H1 (cell line): ENCODE measurements around the gene EPHA6. TPM values are rescaled to one million over a fixed set of nuclear protein-coding genes. Genes with fewer than 3 reads are reported as not detected.

Source experiments
- BCL11A ChIP-seq, 2 experiments: IDR thresholded peaks; one replicate each; pipeline ENCODE4 v1.6.1; 2011; ENCODE audit warnings: low read depth in 2 of 2, low read length in 2 of 2, mild to moderate bottlenecking in 2 of 2
- TAF7 ChIP-seq: optimal IDR thresholded peaks from 2 replicates; pipeline ENCODE3; 2011; ENCODE audit warnings: low read depth, mild to moderate bottlenecking, inconsistent platforms, low read length, moderate library complexity, borderline replicate concordance
- TCF12 ChIP-seq: IDR thresholded peaks from 2 replicates; pipeline ENCODE4 v1.6.1; 2011; ENCODE audit warnings: low read depth, mild to moderate bottlenecking, low read length
- TEAD4 ChIP-seq: IDR thresholded peaks from 2 replicates; pipeline ENCODE4 v1.6.1; 2012; ENCODE audit warnings: low read depth, low read length, inconsistent platforms, mixed read lengths
- YY1 ChIP-seq: IDR thresholded peaks from 2 replicates; pipeline ENCODE4 v1.6.1; 2011; ENCODE audit warnings: low read depth, mild to moderate bottlenecking, low read length
- polyA plus RNA-seq, 7 experiments: library from polyadenylated mRNA; depleted of rRNA in 3 of 7; stranded (reverse) in 5 of 7; unstranded in 2 of 7; fragments of >200 nt in 5 of 7; fragments of 200-250 nt in 2 of 7; gene quantifications; 1 replicate in 5 of 7; 2 replicates in 1 of 7; 4 replicates in 1 of 7; pipeline versions ENCODE4 v1.2.1 to v1.2.3, GENCODE V29; 2011 to 2013; ENCODE audit warnings: missing spikeins in 2 of 7, mixed read lengths in 2 of 7
- total RNA-seq: library from RNA; stranded (reverse); fragmentation: NEBNext Ultra II Directional; extraction: Animal tissue kit (Norgen Biotek cat#: 25700); gene quantifications from 2 replicates; pipeline ENCODE4 v1.2.1, GENCODE V29; 2021
- TF ChIP-seq, protein P1 (sequence below): IDR thresholded peaks from 2 replicates; pipeline ENCODE4 v1.6.1; 2012; ENCODE audit warnings: inconsistent platforms
- TF ChIP-seq, protein P2 (sequence below): fragments of 300-600 bp; sonication (generic); IDR thresholded peaks from 2 replicates; pipeline ENCODE4 v1.7.1; 2012; ENCODE audit warnings: low read length, moderate library complexity, mild to moderate bottlenecking, inconsistent platforms; ENCODE audit not compliant: insufficient replicate concordance
- TF ChIP-seq, protein P3 (sequence below): IDR thresholded peaks from 2 replicates; pipeline ENCODE4 v1.6.1; 2011; ENCODE audit warnings: low read length, improper control_type of control experiment

Gene EPHA6
- total and polyA plus RNA-seq, 2 of the 8 experiments (the other 6 are each of a cell fraction or from before 2014, with no cell fraction given): 0.83 to 3.2 TPM

- TF ChIP-seq, protein P1, sequence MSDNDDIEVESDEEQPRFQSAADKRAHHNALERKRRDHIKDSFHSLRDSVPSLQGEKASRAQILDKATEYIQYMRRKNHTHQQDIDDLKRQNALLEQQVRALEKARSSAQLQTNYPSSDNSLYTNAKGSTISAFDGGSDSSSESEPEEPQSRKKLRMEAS: no peak
- no peak for TF ChIP-seq TAF7
- TF ChIP-seq, protein P2, sequence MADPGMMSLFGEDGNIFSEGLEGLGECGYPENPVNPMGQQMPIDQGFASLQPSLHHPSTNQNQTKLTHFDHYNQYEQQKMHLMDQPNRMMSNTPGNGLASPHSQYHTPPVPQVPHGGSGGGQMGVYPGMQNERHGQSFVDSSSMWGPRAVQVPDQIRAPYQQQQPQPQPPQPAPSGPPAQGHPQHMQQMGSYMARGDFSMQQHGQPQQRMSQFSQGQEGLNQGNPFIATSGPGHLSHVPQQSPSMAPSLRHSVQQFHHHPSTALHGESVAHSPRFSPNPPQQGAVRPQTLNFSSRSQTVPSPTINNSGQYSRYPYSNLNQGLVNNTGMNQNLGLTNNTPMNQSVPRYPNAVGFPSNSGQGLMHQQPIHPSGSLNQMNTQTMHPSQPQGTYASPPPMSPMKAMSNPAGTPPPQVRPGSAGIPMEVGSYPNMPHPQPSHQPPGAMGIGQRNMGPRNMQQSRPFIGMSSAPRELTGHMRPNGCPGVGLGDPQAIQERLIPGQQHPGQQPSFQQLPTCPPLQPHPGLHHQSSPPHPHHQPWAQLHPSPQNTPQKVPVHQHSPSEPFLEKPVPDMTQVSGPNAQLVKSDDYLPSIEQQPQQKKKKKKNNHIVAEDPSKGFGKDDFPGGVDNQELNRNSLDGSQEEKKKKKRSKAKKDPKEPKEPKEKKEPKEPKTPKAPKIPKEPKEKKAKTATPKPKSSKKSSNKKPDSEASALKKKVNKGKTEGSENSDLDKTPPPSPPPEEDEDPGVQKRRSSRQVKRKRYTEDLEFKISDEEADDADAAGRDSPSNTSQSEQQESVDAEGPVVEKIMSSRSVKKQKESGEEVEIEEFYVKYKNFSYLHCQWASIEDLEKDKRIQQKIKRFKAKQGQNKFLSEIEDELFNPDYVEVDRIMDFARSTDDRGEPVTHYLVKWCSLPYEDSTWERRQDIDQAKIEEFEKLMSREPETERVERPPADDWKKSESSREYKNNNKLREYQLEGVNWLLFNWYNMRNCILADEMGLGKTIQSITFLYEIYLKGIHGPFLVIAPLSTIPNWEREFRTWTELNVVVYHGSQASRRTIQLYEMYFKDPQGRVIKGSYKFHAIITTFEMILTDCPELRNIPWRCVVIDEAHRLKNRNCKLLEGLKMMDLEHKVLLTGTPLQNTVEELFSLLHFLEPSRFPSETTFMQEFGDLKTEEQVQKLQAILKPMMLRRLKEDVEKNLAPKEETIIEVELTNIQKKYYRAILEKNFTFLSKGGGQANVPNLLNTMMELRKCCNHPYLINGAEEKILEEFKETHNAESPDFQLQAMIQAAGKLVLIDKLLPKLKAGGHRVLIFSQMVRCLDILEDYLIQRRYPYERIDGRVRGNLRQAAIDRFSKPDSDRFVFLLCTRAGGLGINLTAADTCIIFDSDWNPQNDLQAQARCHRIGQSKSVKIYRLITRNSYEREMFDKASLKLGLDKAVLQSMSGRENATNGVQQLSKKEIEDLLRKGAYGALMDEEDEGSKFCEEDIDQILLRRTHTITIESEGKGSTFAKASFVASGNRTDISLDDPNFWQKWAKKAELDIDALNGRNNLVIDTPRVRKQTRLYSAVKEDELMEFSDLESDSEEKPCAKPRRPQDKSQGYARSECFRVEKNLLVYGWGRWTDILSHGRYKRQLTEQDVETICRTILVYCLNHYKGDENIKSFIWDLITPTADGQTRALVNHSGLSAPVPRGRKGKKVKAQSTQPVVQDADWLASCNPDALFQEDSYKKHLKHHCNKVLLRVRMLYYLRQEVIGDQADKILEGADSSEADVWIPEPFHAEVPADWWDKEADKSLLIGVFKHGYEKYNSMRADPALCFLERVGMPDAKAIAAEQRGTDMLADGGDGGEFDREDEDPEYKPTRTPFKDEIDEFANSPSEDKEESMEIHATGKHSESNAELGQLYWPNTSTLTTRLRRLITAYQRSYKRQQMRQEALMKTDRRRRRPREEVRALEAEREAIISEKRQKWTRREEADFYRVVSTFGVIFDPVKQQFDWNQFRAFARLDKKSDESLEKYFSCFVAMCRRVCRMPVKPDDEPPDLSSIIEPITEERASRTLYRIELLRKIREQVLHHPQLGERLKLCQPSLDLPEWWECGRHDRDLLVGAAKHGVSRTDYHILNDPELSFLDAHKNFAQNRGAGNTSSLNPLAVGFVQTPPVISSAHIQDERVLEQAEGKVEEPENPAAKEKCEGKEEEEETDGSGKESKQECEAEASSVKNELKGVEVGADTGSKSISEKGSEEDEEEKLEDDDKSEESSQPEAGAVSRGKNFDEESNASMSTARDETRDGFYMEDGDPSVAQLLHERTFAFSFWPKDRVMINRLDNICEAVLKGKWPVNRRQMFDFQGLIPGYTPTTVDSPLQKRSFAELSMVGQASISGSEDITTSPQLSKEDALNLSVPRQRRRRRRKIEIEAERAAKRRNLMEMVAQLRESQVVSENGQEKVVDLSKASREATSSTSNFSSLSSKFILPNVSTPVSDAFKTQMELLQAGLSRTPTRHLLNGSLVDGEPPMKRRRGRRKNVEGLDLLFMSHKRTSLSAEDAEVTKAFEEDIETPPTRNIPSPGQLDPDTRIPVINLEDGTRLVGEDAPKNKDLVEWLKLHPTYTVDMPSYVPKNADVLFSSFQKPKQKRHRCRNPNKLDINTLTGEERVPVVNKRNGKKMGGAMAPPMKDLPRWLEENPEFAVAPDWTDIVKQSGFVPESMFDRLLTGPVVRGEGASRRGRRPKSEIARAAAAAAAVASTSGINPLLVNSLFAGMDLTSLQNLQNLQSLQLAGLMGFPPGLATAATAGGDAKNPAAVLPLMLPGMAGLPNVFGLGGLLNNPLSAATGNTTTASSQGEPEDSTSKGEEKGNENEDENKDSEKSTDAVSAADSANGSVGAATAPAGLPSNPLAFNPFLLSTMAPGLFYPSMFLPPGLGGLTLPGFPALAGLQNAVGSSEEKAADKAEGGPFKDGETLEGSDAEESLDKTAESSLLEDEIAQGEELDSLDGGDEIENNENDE: no peak
- TF ChIP-seq TEAD4: no peak
- no peak for TF ChIP-seq BCL11A (IDR thresholded peaks at IDR 0.05; ENCODE audit: low read depth in 2 of 2, low read length in 2 of 2)
- no peak for TF ChIP-seq YY1
- TF ChIP-seq, protein P3, sequence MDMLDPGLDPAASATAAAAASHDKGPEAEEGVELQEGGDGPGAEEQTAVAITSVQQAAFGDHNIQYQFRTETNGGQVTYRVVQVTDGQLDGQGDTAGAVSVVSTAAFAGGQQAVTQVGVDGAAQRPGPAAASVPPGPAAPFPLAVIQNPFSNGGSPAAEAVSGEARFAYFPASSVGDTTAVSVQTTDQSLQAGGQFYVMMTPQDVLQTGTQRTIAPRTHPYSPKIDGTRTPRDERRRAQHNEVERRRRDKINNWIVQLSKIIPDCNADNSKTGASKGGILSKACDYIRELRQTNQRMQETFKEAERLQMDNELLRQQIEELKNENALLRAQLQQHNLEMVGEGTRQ: no peak
- TF ChIP-seq TCF12: no peak
Observed at GRCh38 chr3:96986241-96986640, 171.8 kb downstream of the EPHA6 start (continued).
